Measurements from ENCODE around the gene IL9R. TPM values are rescaled to one million over a fixed set of nuclear protein-coding genes. Genes with fewer than 3 reads are reported as not detected.
"Not testable (repeated sequence)": the region's sequence is repeated elsewhere in the genome, so short reads cannot be mapped to it uniquely, and the experiment has no call there.

IL9R gene
- total RNA-seq, 1 experiment from 2014 or later = 1.4 TPM

GRCh38 chrX:156009691-156010090 lies 12.2 kb downstream of the IL9R start:
- ATAC-seq; RAD21 ChIA-PET (ENCODE audit: low non-redundant PET in 1 of 2, low total read pairs in 2 of 2, uncharacterized antibody in 2 of 2, unreplicated experiment in 2 of 2); H3K27me3 ChIP-seq (ENCODE audit: insufficient read depth, low read length); H4K20me1 ChIP-seq (ENCODE audit: insufficient read depth); DNase-seq (ENCODE audit: low read depth, low spot score); H3K9me2 ChIP-seq (ENCODE audit: insufficient read depth); H3K36me3 ChIP-seq (ENCODE audit: control insufficient read depth in 1 of 2, insufficient read depth in 2 of 2, low read length in 2 of 2); H3K9me3 ChIP-seq (ENCODE audit: control insufficient read depth in 1 of 2, insufficient read depth in 1 of 2, low read depth in 1 of 2, low read length in 2 of 2); H3K9ac ChIP-seq (ENCODE audit: low read length); H3K4me2 ChIP-seq (ENCODE audit: low read length); intact Hi-C loops (cut with micrococcal nuclease); H3K4me3 ChIP-seq (replicated peaks in 1 of 2; ENCODE audit: low read depth in 1 of 2, low read length in 2 of 2); POLR2A ChIA-PET; CTCF ChIA-PET; H3K27ac ChIP-seq (ENCODE audit: low read depth, low read length); H3K79me2 ChIP-seq (ENCODE audit: insufficient read depth, low read length); H3K4me1 ChIP-seq (ENCODE audit: control insufficient read depth in 1 of 2, insufficient read depth in 2 of 2, low read length in 2 of 2); BruUV-seq (replicated peaks); H2AFZ ChIP-seq (ENCODE audit: low read depth, low read length, poor library complexity, severe bottlenecking): not testable (repeated sequence)

GRCh38 chrX:156013286-156013953 lies 15.9 kb downstream of the IL9R start:
- H3K4me1 ChIP-seq (ENCODE audit: control insufficient read depth in 1 of 2, insufficient read depth in 2 of 2, low read length in 2 of 2); intact Hi-C loops (cut with micrococcal nuclease); H3K79me2 ChIP-seq (ENCODE audit: insufficient read depth, low read length); H3K36me3 ChIP-seq (ENCODE audit: control insufficient read depth in 1 of 2, insufficient read depth in 2 of 2, low read length in 2 of 2); H3K27ac ChIP-seq (ENCODE audit: low read depth, low read length); H3K27me3 ChIP-seq (ENCODE audit: insufficient read depth, low read length); DNase-seq (ENCODE audit: low read depth, low spot score); H4K20me1 ChIP-seq (ENCODE audit: insufficient read depth); H3K9me2 ChIP-seq (ENCODE audit: insufficient read depth); H3K9me3 ChIP-seq (ENCODE audit: control insufficient read depth in 1 of 2, insufficient read depth in 1 of 2, low read depth in 1 of 2, low read length in 2 of 2); RAD21 ChIA-PET (ENCODE audit: low non-redundant PET in 1 of 2, low total read pairs in 2 of 2, uncharacterized antibody in 2 of 2, unreplicated experiment in 2 of 2); H3K4me3 ChIP-seq (replicated peaks in 1 of 2; ENCODE audit: low read depth in 1 of 2, low read length in 2 of 2); H2AFZ ChIP-seq (ENCODE audit: low read depth, low read length, poor library complexity, severe bottlenecking); H3K9ac ChIP-seq (ENCODE audit: low read length); CTCF ChIA-PET; H3K4me2 ChIP-seq (ENCODE audit: low read length); POLR2A ChIA-PET; BruUV-seq (replicated peaks): not testable (repeated sequence)
- ATAC-seq = peak; percentile 48; the same call in 1 of the 2 replicates

GRCh38 chrX:156019846-156020245 lies 22.4 kb downstream of the IL9R start:
- H3K4me1 ChIP-seq (ENCODE audit: control insufficient read depth in 1 of 2, insufficient read depth in 2 of 2, low read length in 2 of 2); H3K9me3 ChIP-seq (ENCODE audit: control insufficient read depth in 1 of 2, insufficient read depth in 1 of 2, low read depth in 1 of 2, low read length in 2 of 2); H3K27me3 ChIP-seq (ENCODE audit: insufficient read depth, low read length); H3K9ac ChIP-seq (ENCODE audit: low read length); intact Hi-C loops (cut with micrococcal nuclease); H3K79me2 ChIP-seq (ENCODE audit: insufficient read depth, low read length); BruUV-seq (replicated peaks); H3K4me2 ChIP-seq (ENCODE audit: low read length); H2AFZ ChIP-seq (ENCODE audit: low read depth, low read length, poor library complexity, severe bottlenecking); ATAC-seq; H3K4me3 ChIP-seq (replicated peaks in 1 of 2; ENCODE audit: low read depth in 1 of 2, low read length in 2 of 2); H3K36me3 ChIP-seq (ENCODE audit: control insufficient read depth in 1 of 2, insufficient read depth in 2 of 2, low read length in 2 of 2); POLR2A ChIA-PET; H4K20me1 ChIP-seq (ENCODE audit: insufficient read depth); RAD21 ChIA-PET (ENCODE audit: low non-redundant PET in 1 of 2, low total read pairs in 2 of 2, uncharacterized antibody in 2 of 2, unreplicated experiment in 2 of 2); H3K9me2 ChIP-seq (ENCODE audit: insufficient read depth); H3K27ac ChIP-seq (ENCODE audit: low read depth, low read length); DNase-seq (ENCODE audit: low read depth, low spot score); CTCF ChIA-PET: not testable (repeated sequence)

- H2AFZ ChIP-seq (ENCODE audit: low read depth, low read length, poor library complexity, severe bottlenecking); H3K79me2 ChIP-seq (ENCODE audit: insufficient read depth, low read length); H3K4me2 ChIP-seq (ENCODE audit: low read length); intact Hi-C loops (cut with micrococcal nuclease); H3K27ac ChIP-seq (ENCODE audit: low read depth, low read length); H4K20me1 ChIP-seq (ENCODE audit: insufficient read depth); BruUV-seq (replicated peaks); H3K4me3 ChIP-seq (replicated peaks in 1 of 2; ENCODE audit: low read depth in 1 of 2, low read length in 2 of 2); H3K9me2 ChIP-seq (ENCODE audit: insufficient read depth); H3K27me3 ChIP-seq (ENCODE audit: insufficient read depth, low read length); CTCF ChIA-PET; H3K4me1 ChIP-seq (ENCODE audit: control insufficient read depth in 1 of 2, insufficient read depth in 2 of 2, low read length in 2 of 2); ATAC-seq; DNase-seq (ENCODE audit: low read depth, low spot score); H3K9me3 ChIP-seq (ENCODE audit: control insufficient read depth in 1 of 2, insufficient read depth in 1 of 2, low read depth in 1 of 2, low read length in 2 of 2); POLR2A ChIA-PET; H3K9ac ChIP-seq (ENCODE audit: low read length); H3K36me3 ChIP-seq (ENCODE audit: control insufficient read depth in 1 of 2, insufficient read depth in 2 of 2, low read length in 2 of 2); RAD21 ChIA-PET (ENCODE audit: low non-redundant PET in 1 of 2, low total read pairs in 2 of 2, uncharacterized antibody in 2 of 2, unreplicated experiment in 2 of 2): not testable (repeated sequence)
Observed at GRCh38 chrX:156023002-156023401, 25.5 kb downstream of the IL9R start.

All from HCT116 (cell line).